Hypothalamus (tissue), 51 donors: ENCODE results near the gene NAGS.
"Not testable (repeated sequence)": the region's sequence is repeated elsewhere in the genome, so short reads cannot be mapped to it uniquely, and the experiment has no call there.

ENCODE experiments used
- DNase-seq, 51 donors: peaks; one replicate each; lab custom pipeline; 2025; lab: John Stamatoyannopoulos, UW

Gene NAGS

GRCh38 chr17:43983196-43983514 lies 21.3 kb upstream of the NAGS start:
- no peak for DNase-seq

GRCh38 chr17:43983515-43984411 lies 20.7 kb upstream of the NAGS start:
- peak in 3 of 51 donors; percentile 7 to 26 (median 10) for DNase-seq

GRCh38 chr17:43984521-43984920 lies 19.9 kb upstream of the NAGS start:
- no peak for DNase-seq

DNA sequence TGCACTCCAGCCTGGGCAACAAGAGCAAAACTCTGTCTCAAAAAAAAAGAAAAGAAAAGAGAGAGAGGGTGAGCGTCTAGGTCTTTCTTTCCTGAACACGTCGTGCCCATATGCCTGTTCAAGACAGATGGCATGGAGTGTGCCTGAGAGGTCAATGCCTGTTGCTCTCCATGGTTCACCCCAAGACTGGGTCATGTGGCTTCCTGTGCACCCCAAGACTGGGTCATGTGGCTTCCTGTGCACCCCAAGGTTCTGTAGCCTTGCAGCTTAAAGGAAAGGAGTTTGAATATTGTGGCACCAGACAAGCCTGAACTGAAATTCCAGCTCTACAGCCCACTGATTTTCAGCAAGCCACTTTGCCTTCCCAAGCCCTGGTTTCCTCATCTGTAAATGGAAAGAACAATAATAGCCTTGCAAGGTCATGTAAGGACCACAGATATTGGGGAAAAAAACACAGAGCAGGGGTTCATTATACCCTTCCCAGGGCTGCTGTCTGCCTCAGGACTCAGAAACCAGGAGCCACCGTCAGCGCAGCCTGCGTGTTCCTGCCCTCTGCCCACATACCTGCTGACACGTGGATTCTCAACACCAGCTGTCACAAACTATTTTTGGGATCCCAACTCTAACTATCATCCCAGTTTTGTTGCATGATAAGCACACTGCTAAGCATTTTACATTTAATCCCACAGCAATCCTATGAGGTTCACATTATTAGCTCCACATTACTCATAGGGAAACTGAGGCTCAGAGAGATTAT lies 18.0 kb upstream of the NAGS start:
- no peak for DNase-seq

DNA sequence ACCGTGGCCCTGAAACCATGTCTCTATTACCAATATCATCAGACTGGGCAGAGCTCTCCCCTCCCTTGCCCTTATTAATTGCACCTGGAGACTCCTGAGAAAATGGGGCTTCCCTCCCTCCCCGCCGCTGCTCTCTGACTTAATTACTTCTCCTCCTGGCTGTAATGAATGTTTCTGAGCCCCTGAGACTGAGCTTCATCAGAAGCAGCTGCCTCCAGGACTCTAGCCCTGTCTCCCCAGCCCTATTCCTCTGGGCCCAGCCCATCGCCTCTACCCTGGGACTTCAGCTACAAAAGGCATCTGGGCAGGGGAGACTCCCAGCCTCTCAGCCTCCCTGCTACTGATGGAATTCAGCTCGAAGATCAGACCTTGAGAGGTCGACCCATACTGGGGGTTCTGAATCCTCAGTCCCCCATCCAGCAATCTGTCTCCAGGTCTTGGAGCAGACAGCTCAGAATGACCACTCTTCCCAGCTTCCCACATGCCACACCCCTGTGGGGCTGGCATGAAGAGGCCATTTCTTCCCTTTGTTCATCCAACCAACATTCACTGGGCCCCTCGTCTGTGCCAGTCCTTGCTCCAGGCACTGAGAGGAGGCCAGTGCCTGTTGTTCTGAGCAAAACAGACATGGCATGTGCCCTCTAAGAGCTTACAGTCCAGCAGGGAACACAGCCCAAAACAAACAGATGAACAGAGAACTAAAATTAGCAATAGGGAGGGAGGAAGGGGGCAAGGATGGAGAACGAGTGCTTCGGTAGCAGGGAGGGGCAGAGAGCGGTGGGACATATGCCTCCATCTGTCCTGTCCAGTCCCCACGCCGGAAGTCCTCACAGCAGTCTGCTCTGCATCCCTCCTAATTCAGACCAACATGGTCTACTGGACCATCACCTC lies 17.0 kb upstream of the NAGS start:
- DNase-seq, result no peak

- no peak for DNase-seq
Observed at GRCh38 chr17:43988301-43988700, 16.1 kb upstream of the NAGS start.

- DNase-seq, result no peak
Observed at GRCh38 chr17:43992641-43993040, 11.8 kb upstream of the NAGS start.

DNA sequence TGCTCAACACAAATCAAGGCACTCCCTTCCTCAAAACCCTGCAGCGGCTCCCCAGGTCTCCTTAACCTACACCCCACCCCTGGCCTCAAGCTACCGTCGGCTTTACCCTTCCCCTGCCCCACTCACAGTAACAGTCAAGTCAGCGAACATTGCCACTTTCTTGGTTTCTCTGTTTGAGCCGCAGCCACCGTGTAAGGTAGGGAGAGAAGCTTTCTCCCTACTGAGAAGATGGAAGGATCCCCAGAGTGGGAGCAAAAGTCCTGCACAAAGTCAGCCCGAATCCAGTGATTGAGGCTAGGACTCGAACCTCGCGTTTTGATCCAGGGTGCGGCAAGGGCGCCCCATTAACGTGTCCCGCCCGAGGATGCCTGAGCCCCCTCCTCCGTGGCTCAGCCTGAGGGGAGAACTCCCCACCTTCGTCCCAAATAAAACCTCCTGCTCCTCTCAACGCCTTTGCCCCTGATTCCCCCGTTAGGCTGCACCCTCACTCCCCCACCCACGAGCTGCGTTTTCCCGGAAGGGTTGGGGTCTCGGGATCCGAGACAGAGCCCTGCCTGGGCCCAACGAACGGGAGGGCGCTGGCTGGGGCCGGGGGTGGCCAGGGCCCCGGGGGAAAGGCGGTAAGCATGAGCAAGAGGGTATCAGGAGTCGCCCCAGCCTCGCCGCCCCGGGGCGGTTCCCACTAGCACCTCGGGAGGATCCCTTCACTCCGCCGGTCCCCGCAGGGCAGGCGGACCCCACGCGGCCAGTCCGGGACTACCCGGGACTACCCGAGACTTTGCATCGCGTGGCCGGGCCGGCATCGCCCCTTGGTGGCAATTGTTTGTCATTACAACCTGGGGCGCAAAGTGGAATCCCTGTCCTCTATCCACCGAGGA lies 9.9 kb upstream of the NAGS start:
- DNase-seq, result peak in 45 of 51 donors; percentile 3 to 81 (median 42)

DNA sequence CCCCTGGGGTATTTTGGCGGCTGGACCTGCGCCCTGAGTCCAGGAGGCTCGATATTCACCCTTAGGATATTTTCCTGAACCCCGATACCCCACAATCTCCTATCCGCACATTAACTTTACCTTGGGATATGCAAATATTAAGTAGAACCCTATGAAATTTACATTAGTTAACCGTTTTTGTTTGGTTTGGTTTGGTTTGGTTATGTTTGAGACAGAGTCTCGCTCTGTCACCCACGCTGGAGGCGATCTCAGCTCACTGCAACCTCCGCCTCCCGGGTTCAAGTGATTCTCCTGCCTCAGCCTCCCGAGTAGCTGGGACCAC lies 9.3 kb upstream of the NAGS start:
- no peak for DNase-seq

DNA sequence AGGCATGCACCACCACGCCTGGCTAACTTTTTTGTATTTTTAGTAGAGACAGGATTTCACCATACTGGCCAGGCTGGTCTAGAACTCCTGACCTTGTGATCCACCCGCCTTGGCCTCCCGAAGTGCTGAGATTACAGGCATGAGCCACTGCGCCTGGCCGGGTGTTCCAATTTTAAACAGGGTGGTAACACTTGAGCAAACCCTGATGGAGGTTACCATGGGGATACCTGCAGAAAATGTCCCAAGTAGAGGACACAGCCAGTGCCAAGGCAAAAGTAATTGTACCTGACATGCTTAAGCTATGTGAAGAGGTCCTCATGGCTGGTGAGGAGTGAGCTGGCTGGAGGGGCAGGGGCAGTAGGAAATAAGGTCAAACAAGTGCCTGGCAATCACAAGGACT lies 7.2 kb upstream of the NAGS start:
- DNase-seq, result not testable (repeated sequence)

GRCh38 chr17:43998552-43998951 lies 5.9 kb upstream of the NAGS start:
- no peak for DNase-seq

DNA sequence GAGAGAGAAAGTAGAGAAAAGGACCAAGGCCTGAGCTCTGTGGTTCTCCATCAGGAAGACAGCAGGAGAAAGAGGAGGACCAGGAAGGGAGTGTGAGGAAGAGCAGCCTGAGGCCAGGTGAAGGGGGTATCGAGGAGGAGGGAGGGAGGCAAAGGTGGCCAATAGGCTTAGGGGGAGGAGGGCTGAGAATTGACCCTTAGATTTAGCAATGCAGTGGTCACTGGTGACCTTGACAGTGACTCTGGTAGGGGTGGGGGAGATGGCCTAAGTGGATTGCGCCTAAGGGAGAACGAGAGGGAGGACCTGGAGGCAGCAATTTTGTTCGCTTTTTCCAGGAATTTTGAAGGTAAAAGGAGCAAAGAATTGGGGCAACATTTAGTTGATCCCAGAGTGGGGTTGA lies 5.4 kb upstream of the NAGS start:
- DNase-seq, result no peak

- DNase-seq, result no peak
Observed at GRCh38 chr17:44000141-44000860, 4.1 kb upstream of the NAGS start.

DNA sequence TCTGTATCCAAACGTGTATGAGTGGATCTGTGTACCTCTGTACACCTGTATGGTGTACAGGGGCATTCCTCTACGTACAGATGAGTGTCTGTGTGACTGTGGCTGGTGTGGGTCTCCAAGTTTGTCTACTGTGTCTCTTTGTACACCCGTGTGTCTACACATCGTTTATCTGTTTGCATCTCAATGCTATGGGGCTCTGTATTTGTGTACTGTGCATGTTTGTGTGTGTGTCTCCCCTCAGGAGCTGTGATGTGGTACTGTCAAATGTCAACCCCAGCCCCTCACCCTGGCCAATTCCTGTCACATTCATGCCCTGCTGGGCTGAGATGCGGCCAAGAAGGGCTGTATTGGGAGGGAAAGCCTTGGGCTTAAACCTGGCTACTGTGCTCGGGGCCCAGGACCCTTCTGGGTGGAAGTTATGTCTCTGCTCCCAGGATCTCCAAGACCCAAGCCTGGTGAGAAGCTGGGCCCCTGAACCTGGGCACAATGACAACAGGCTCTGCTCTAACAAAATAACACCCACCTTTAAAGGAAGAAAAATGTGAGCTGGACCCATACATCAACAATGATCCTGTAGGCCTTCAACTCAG lies 3.5 kb upstream of the NAGS start:
- no peak for DNase-seq

DNA sequence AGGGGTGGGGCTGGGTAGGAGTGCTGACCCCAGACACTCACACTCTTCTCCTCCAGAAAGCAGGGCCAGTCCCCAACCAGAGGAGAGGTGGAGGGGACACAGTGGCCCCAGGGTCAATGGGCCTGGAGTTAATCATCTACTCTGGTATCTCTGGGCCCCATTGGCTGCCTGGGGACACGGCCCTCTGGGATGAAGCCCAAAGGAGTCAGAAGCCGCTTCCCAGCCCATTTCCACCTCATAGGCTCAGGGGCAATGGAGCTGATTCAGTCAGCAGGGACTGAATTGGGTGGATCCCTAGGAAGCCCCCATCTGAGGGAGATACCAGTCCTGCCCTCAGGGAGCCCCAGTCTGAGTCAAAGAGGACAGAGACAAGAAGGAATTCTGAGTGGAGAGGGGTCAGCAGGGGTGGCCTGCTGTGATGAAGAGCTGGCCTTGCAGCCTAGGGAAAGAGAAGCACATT lies 2.9 kb upstream of the NAGS start:
- DNase-seq, result no peak

- DNase-seq, result no peak
Observed at GRCh38 chr17:44002141-44002848, 2.1 kb upstream of the NAGS start.

DNA sequence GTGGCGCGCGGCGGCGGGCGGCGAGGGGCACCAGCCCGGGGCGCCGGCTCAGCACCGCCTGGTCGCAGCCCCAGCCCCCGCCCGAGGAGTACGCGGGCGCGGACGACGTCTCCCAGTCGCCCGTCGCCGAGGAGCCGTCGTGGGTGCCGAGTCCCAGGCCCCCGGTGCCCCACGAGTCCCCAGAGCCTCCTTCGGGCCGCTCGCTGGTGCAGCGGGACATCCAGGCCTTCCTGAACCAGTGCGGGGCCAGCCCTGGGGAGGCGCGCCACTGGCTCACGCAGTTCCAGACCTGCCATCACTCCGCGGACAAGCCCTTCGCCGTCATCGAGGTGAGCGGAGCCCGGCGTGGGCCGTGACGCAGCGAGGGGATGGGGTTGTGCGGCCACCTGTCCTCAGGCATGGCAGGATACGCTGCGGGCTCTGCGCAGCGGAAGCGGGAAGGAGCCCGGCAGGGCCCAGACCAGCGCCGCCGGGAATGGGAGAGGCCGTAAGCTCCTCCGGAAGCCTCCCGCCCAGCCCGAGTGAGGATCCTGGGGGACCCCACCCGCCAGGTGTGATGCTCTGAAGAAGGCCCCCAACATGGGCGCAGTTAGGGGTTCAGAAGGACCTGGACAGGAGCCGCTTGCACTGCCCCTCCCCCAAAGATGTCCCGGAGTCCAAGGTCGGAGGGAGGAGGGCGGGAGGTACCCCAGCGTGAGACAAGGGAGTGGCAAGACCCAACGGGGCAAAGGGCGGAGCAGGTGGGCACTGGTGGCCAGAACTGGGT lies 522 bp downstream of the NAGS start:
- peak in 1 of 51 donors; percentile 24 for DNase-seq
